CD4-positive, alpha-beta T cell (primary cell): ENCODE results near the gene RRP1B. TPM values are rescaled to one million over a fixed set of nuclear protein-coding genes. Genes with fewer than 3 reads are reported as not detected.

Experiments
- ATAC-seq: fragments of 200-7000 bp; cut with Tn5 transposase; one replicate; pipeline ENCODE4 v1.10.0; 2022; ENCODE audit warnings: mild to moderate bottlenecking; ENCODE audit not compliant: poor library complexity
- CTCF ChIA-PET: fragments of 350-600 bp; sonication (Branson Sonifier 250); formaldehyde crosslinking; loops from one replicate; lab custom pipeline; 2021; ENCODE audit warnings: antibody characterized with exemption, inconsistent platforms; lab: Charles Lee
- POLR2A ChIA-PET: fragments of 350-600 bp; sonication (Branson Sonifier 250); formaldehyde crosslinking; loops from one replicate; lab custom pipeline; 2021; ENCODE audit warnings: antibody characterized with exemption, inconsistent platforms; lab: Charles Lee
- DNase-seq, 14 experiments: peaks; one replicate each; pipeline ENCODE4 v3.0.0-alpha.2; 2013 to 2020; ENCODE audit warnings: mixed read lengths in 2 of 14
- H3K27ac ChIP-seq, 2 donors: one replicate each; pipeline versions ENCODE4 v1.5.1 to v1.7.0; 2013; ENCODE audit warnings: low read length in 2 of 2, low read depth in 1 of 2, mild to moderate bottlenecking in 1 of 2
- H3K27me3 ChIP-seq, 2 experiments: 1 replicate in 1 of 2; 2 replicates in 1 of 2; pipeline versions ENCODE4 v1.6.1 to v1.7.0; 2013; ENCODE audit warnings: low read length in 2 of 2, control low read depth in 1 of 2, mild to moderate bottlenecking in 1 of 2, moderate library complexity in 1 of 2; ENCODE audit not compliant: insufficient read depth in 2 of 2, control insufficient read depth in 1 of 2
- H3K36me3 ChIP-seq: one replicate; pipeline ENCODE4 v1.6.1; 2013; ENCODE audit warnings: low read length, control low read depth; ENCODE audit not compliant: insufficient read depth
- H3K4me1 ChIP-seq: one replicate; pipeline ENCODE4 v1.6.1; 2013; ENCODE audit warnings: low read length, control low read depth; ENCODE audit not compliant: insufficient read depth
- H3K4me3 ChIP-seq: one replicate; pipeline ENCODE4 v1.5.1; 2013; ENCODE audit warnings: mild to moderate bottlenecking, low read length, moderate library complexity
- H3K9me3 ChIP-seq, 2 experiments: 1 replicate in 1 of 2; 2 replicates in 1 of 2; pipeline versions ENCODE4 v1.6.1 to v1.7.0; 2013; ENCODE audit warnings: low read length in 2 of 2, mild to moderate bottlenecking in 2 of 2, control low read depth in 1 of 2, moderate library complexity in 1 of 2; ENCODE audit not compliant: control insufficient read depth in 1 of 2, insufficient read depth in 1 of 2
- H3K27ac Mint-ChIP-seq: one replicate; pipeline ENCODE4 v1.8.0; 2020; ENCODE audit warnings: mixed read lengths
- H3K27me3 Mint-ChIP-seq: one replicate; pipeline ENCODE4 v1.8.0; 2021; ENCODE audit warnings: mixed read lengths
- H3K36me3 Mint-ChIP-seq: one replicate; pipeline ENCODE4 v1.8.0; 2021; ENCODE audit warnings: low read depth, mixed read lengths
- H3K4me1 Mint-ChIP-seq: one replicate; pipeline ENCODE4 v1.8.0; 2021; ENCODE audit warnings: low read depth, mixed read lengths
- H3K4me3 Mint-ChIP-seq: one replicate; pipeline ENCODE4 v1.8.0; 2020; ENCODE audit warnings: mild to moderate bottlenecking, mixed read lengths
- H3K9me3 Mint-ChIP-seq: one replicate; pipeline ENCODE4 v1.8.0; 2020; ENCODE audit warnings: mixed read lengths
- CTCF ChIP-seq: fragments of 200-600 bp; IDR thresholded peaks from one replicate; pipeline ENCODE4 v1.8.0; 2022; ENCODE audit warnings: antibody characterized with exemption, mild to moderate bottlenecking
- intact Hi-C, 2 experiments: fragments of 100-400 bp; cut with DNase I in 1 of 2; cut with micrococcal nuclease in 1 of 2; formaldehyde crosslinking; loops; one replicate each; pipeline versions ENCODE4 v1.15.1 to v1.9.0; 2023 to 2025; cut with DNase I, micrococcal nuclease
- total RNA-seq, 174 experiments: library from RNA in 2 of 174; stranded (reverse) in 2 of 174; gene quantifications; one replicate each; pipeline ENCODE4 v1.2.3 and lab custom pipeline; 2021 to 2026

The RRP1B gene
- total RNA-seq, 2 experiments from 2014 or later = 18.6 to 19.2 TPM

- ChIA-PET CTCF (no interaction called here), POLR2A (no interaction called here)
- Histone ChIP-seq H3K4me1 (no peaks in the 10 kb centered on the region), H3K4me3 (no peak overlapping the region), H3K36me3 (no peaks in the 10 kb centered on the region), H3K9me3 (no peaks in the 10 kb centered on the region), H3K27me3 (no peaks in the 10 kb centered on the region), H3K27ac (no peak overlapping the region)
- no peaks in the 10 kb centered on the region for H3K36me3 Mint-ChIP-seq
- no peaks in the 10 kb centered on the region for H3K4me1 Mint-ChIP-seq
- ATAC-seq = no peak
- no peak overlapping the region for H3K27ac Mint-ChIP-seq
- H3K4me3 Mint-ChIP-seq = no peak overlapping the region
- intact Hi-C loops = no loop called here
- no peaks in the 10 kb centered on the region for H3K9me3 Mint-ChIP-seq
- TF ChIP-seq CTCF = no peak
- no peak for DNase-seq
- no peaks in the 10 kb centered on the region for H3K27me3 Mint-ChIP-seq
These were observed 21.7 kb upstream of the RRP1B start for GRCh38 chr21:43637530-43638158.

GRCh38 chr21:43639470-43640353 lies 19.6 kb upstream of the RRP1B start:
- ChIA-PET CTCF (no interaction called here), POLR2A (interaction anchor here (0.7 kb wide), 1 partner anchor 699 kb away, joined by 4 read pairs; no protein-coding TSS in a partner anchor)
- Mint-ChIP-seq H3K4me3 (no peak overlapping the region), H3K27me3 (no peaks in the 10 kb centered on the region), H3K4me1 (no peaks in the 10 kb centered on the region), H3K36me3 (no peaks in the 10 kb centered on the region), H3K9me3 (no peaks in the 10 kb centered on the region), H3K27ac (no peak overlapping the region)
- Histone ChIP-seq H3K4me1 (no peaks in the 10 kb centered on the region), H3K36me3 (no peaks in the 10 kb centered on the region), H3K27ac (no peak overlapping the region), H3K9me3 (no peaks in the 10 kb centered on the region), H3K4me3 (no peak overlapping the region), H3K27me3 (no peaks in the 10 kb centered on the region)
- intact Hi-C loops = no loop called here
- ATAC-seq = no peak
- no peak for TF ChIP-seq CTCF
- DNase-seq = no peak

- Mint-ChIP-seq H3K4me3 (no peak overlapping the region), H3K4me1 (peaks cover 3% of the 10 kb centered on the region), H3K9me3 (no peaks in the 10 kb centered on the region), H3K27ac (no peak overlapping the region), H3K27me3 (no peaks in the 10 kb centered on the region), H3K36me3 (no peaks in the 10 kb centered on the region)
- no peak overlapping the region for H3K4me3 ChIP-seq
- no peak for TF ChIP-seq CTCF
- H3K27ac ChIP-seq = no peak overlapping the region
- ChIA-PET POLR2A (no interaction called here), CTCF (no interaction called here)
- H3K4me1 ChIP-seq = no peaks in the 10 kb centered on the region
- H3K36me3 ChIP-seq = no peaks in the 10 kb centered on the region
- ATAC-seq (no peak), DNase-seq (no peak)
- H3K27me3 ChIP-seq = no peaks in the 10 kb centered on the region
- intact Hi-C loops = no loop called here
- no peaks in the 10 kb centered on the region for H3K9me3 ChIP-seq
These were observed 19.0 kb upstream of the RRP1B start for GRCh38 chr21:43640400-43640799.
